Lower leg skin (tissue), 4 donors: ENCODE data around the gene EML4. TPM values are rescaled to one million over a fixed set of nuclear protein-coding genes. Genes with fewer than 3 reads are reported as not detected.
"Not testable (repeated sequence)": the region's sequence is repeated elsewhere in the genome, so short reads cannot be mapped to it uniquely, and the experiment has no call there.

Source experiments
- DNase-seq, 2 donors: peaks; one replicate each; pipeline ENCODE4 v3.0.0-alpha.2; 2019; ENCODE audit warnings: low spot score in 2 of 2
- H3K4me3 ChIP-seq: fragments of 200-600 bp; sonication (generic); 2 replicates; pipeline ENCODE4 v1.5.1; 2017; ENCODE audit warnings: mild to moderate bottlenecking, low read depth; ENCODE audit not compliant: poor library complexity, severe bottlenecking
- POLR2A ChIP-seq, 2 donors: fragments of 450-650 bp; IDR thresholded peaks; one replicate each; pipeline ENCODE4 v1.6.1; 2016 to 2017; ENCODE audit warnings: antibody characterized with exemption in 2 of 2, mild to moderate bottlenecking in 1 of 2, moderate library complexity in 1 of 2
- WGBS, 2 donors: methylation state at CpG; one replicate each; pipeline ENCODE4 v1.1.5; 2018; 5-methylcytosine and 5-hydroxymethylcytosine counted together
- intact Hi-C: fragments of 100-400 bp; cut with DNase I; formaldehyde crosslinking; loops from one replicate; pipeline ENCODE4 v1.15.0; 2023; ENCODE audit warnings: low total_unique reads
- total RNA-seq, 4 donors: library from RNA; depleted of rRNA; stranded (reverse); fragments of >200 nt; gene quantifications; one replicate each; pipeline ENCODE4 v1.1.0, GENCODE V29; 2016
- TF ChIP-seq, protein P1 (sequence below), 3 donors: fragments of 450-650 bp; IDR thresholded peaks; one replicate each; pipeline ENCODE4 v1.5.1; 2016; ENCODE audit warnings: antibody characterized with exemption in 3 of 3, mild to moderate bottlenecking in 3 of 3, moderate library complexity in 2 of 3

EML4 gene
- total RNA-seq, 4 donors from 2014 or later = 29.5 to 37.4 (median 33.6) TPM

DNA sequence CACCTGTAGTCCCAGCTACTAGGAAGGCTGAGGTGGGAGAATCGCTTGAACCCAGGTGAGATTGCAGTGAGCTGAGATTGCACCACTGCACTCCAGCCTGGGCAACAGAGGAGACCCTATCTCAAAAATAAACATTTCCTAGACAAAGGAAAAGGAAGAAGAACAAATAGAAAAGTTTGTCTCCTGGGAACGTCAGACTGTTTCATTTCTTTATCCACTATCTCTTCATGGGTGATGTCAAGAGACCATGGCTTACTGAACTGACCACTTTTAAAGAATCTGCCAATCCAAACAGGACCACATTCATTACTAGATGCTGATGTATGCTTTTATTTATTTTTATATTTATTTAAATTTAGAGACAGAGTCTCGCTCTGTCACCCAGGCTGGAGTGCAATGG is 165.1 kb downstream of the EML4 start:
- no peak for DNase-seq
- intact Hi-C loops = loop anchor here (10.0 kb wide), 1 partner anchor 239 kb away; no protein-coding TSS in a partner anchor
- WGBS, 2 donors = 87 to 97% methylated on average over 3 of the region's 3 CpGs
- H3K4me3 ChIP-seq = no peak overlapping the region
- TF ChIP-seq POLR2A (IDR thresholded peaks at IDR 0.05) = no peak
- TF ChIP-seq, protein P1, sequence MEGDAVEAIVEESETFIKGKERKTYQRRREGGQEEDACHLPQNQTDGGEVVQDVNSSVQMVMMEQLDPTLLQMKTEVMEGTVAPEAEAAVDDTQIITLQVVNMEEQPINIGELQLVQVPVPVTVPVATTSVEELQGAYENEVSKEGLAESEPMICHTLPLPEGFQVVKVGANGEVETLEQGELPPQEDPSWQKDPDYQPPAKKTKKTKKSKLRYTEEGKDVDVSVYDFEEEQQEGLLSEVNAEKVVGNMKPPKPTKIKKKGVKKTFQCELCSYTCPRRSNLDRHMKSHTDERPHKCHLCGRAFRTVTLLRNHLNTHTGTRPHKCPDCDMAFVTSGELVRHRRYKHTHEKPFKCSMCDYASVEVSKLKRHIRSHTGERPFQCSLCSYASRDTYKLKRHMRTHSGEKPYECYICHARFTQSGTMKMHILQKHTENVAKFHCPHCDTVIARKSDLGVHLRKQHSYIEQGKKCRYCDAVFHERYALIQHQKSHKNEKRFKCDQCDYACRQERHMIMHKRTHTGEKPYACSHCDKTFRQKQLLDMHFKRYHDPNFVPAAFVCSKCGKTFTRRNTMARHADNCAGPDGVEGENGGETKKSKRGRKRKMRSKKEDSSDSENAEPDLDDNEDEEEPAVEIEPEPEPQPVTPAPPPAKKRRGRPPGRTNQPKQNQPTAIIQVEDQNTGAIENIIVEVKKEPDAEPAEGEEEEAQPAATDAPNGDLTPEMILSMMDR (IDR thresholded peaks at IDR 0.05) = no peak

DNA sequence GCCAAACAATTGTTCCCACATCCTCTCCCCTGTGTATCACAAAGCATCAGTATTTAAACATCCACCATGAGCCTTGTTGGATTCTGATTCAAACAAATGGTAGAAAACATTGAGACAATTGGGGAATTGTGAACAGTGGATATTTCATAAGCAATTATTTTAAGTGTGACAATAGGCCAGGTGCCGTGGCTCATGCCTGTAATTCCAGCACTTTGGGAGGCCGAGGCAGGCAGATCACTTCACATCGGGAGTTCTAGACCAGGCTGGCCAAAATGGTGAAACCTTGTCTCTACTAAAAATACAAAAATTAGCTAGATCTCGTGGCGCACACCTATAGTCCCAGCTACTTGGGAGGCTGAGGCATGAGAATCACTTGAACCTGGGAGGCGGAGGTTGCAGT is 165.7 kb downstream of the EML4 start:
- DNase-seq, H3K4me3 ChIP-seq: not testable (repeated sequence)
- WGBS, 2 donors = 99% methylated on average over 6 of the region's 6 CpGs
- intact Hi-C loops = loop anchor here (10.0 kb wide), 1 partner anchor 240 kb away; no protein-coding TSS in a partner anchor

DNA sequence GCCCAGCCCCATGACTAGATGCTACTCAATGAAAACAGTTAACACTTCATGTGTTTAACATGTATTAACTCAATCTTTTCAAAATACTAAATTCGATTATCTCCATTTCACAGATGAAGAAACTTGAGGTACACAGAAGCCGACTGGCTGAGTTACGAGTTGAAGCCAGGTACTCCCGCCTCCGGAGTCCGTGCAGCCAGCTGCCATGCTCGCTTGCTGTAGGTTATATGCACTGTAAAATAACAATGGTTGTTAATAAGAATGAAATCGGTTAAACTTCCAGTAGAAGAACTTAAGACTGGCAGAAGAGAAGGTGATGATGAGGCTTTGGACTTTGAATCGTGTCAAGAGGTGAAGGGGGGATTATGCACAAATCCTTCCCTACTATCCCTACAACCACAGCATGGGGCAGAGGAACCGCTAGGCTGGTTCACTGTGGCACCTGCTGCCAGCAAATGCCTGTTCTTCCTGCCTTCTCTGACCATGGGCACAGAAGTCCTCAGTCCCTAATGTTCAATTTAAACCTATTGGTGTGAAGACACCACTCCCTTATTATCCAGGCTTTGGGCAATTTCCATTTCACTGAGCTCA is 166.5 kb downstream of the EML4 start:
- no peak overlapping the region for H3K4me3 ChIP-seq
- TF ChIP-seq, protein P1 (IDR thresholded peaks at IDR 0.05) = no peak
- TF ChIP-seq POLR2A (IDR thresholded peaks at IDR 0.05) = no peak
- intact Hi-C loops = loop anchor here (10.0 kb wide), 1 partner anchor 241 kb away; no protein-coding TSS in a partner anchor
- 95 to 98% methylated on average over 10 of the region's 10 CpGs for WGBS, 2 donors
- no peak for DNase-seq

DNA sequence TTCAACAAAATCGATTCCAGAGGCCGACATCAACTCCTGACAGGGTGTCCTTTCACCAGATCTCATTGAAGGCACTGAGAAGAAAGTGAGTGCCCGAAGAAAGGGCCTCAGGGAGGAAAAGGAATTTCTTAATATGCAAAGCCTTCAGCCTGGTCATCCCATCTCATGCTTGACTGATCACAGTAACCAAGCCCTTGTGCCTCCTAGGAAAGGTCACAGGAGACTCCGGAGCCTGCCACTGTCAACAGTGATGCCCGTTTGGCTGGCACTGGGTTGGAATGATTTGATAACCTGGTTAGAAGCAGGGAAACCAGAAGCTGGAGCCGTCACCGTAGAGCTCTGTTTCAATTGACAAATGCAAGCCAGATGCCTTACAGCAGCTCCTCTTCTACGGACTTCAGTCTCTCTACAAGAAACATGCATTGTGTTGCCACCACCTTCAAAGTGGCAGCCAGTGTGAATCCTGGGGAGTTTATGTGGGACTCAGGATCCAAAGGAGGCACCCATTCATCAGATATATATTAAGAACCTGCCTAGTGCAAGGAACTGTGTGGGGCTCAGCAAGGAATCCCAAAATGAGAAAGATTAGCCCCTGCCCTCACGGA is 167.3 kb downstream of the EML4 start:
- no peak for TF ChIP-seq POLR2A (IDR thresholded peaks at IDR 0.05)
- TF ChIP-seq, protein P1 (IDR thresholded peaks at IDR 0.05) = no peak
- no peak overlapping the region for H3K4me3 ChIP-seq
- intact Hi-C loops = loop anchor here (10.0 kb wide), 1 partner anchor 242 kb away; no protein-coding TSS in a partner anchor
- no peak for DNase-seq
- WGBS, 2 donors = 90 to 91% methylated on average over 9 of the region's 9 CpGs

DNA sequence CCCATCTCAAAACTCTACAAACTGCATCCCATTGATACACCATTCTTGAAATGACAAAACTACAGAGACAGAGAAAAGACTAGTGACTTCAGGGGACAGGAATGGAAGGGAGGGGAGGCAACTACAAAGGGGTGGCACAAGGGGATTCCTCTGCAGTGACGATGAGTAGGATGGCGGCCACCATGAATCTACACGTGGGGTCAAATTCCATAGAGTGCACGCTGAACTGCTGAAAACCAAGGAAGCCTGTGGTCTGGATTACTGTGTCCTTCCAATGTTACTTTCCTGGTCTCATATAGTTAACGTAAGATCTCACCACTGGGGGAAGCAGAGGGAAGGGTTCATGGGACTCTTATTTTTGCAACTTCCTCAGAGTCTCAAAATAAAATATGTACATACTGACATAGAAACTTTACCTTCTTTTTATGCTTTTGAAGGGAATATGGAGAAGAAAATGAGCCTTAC is 168.2 kb downstream of the EML4 start:
- DNase-seq = no peak
- TF ChIP-seq POLR2A (IDR thresholded peaks at IDR 0.05) = no peak
- TF ChIP-seq, protein P1 (IDR thresholded peaks at IDR 0.05) = no peak
- WGBS, 2 donors = 92 to 95% methylated on average over 5 of the region's 5 CpGs

DNA sequence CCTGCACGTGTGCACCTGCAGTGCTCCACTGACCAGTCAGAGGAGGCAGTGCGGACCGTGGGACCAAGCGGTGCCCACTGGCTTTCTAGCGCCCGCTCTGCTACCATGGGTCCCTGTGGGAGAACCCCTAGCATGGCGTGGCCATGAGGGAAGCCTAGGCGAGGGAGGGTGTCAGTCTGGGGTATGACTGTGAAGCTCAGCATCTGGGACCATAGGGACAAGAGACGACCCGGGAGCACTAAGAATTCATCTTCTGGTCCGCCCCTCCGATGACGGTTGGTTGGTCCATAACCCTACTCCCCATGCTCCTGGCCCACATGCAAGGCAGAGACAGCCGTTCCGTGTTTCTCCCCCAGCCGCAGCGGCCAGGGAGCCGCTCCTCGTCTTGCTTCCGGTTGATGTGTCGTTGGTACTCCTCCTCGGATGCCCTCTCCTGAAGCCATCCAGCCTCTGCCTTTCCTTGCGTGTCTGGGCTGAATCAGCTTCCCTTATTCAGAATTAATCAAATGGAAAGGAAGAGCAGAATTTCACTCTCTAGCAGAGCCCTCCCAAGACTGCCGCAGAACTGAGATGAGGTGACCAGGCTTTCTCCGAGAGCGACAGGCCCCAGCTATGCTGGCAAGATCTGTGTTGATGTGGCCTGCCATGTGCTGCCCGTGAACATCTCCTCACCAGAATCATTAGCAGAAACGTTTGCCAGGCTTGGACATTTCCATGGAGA is 168.9 kb downstream of the EML4 start:
- 94 to 95% methylated on average over 28 of the region's 28 CpGs for WGBS, 2 donors
- TF ChIP-seq POLR2A (IDR thresholded peaks at IDR 0.05) = no peak
- no peak overlapping the region for H3K4me3 ChIP-seq
- no peak for DNase-seq
- intact Hi-C loops = loop anchor here (10.0 kb wide), 1 partner anchor 243 kb away; no protein-coding TSS in a partner anchor

More for the DNA sequence above, 168.2 kb downstream of the EML4 start:
- intact Hi-C loops = loop anchor here (10.0 kb wide), 1 partner anchor 243 kb away; no protein-coding TSS in a partner anchor
- H3K4me3 ChIP-seq = no peak overlapping the region
